NCI-H524 treated with DMSO at 0.1 percent for 48 hours (cell line): ENCODE data around the gene DDIAS.
"Not testable (repeated sequence)": the region's sequence is repeated elsewhere in the genome, so short reads cannot be mapped to it uniquely, and the experiment has no call there.

Experiments used
- DNase-seq: peaks from one replicate; lab custom pipeline; 2025; lab: John Stamatoyannopoulos, UW

The DDIAS gene

DNA sequence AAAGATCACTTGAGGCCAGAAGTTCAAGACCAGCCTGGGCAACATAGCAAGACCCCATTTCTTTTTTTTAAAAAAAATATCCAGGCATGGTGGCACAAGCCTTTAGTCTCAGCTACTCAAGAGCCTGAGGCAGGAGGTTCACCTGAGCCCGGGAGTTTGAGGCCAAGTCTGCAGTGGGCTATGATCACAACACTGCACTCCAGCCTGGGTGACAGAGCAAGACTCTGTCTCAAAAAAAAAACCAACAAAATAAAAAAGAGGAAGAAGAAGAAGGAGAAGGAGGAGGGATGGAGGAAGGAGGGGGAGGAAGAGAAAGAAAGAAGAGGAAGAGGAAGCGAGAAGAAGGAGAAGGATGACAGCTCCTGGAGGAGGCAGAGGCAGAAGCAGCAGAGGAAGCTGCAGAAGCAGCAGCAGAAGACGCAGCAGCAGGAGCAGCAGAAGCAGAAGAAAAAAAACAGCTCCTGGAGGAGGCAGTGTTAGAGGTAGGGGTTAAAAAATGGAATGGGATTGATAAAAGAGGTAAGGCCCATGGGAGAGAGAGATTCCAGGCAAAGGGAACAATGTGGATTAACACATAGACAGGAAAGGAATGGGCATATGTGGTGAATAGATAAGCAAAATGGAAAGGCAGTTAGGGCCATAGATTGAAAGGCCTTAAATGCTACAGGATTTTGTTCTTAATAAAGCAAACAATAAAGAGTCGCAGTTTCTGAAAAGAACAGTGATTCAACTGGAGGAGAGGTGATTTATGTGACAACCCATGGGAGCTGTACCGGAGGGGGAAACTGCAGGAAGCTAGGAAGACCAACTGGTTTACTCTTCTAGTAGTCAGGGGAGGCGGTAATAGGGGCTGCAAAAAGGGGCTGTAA lies 12.2 kb upstream of the DDIAS start:
- DNase-seq = no peak

DNA sequence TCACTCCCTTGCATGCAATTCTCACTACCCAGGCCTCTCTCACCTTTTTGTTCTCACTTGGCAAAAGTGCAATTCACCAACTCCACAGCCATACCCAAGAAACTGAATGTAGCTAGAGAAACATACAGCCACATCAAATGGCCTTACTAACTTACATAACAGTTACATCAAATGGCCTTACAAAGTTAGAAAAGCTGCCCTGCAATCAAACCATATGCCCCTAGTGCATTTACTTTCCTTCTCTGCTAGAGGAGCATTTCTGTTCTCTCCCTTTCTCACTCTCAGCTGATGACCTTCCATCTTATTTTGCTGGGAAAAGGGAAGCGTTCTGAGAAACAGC lies 11.6 kb upstream of the DDIAS start:
- DNase-seq = no peak

DNA sequence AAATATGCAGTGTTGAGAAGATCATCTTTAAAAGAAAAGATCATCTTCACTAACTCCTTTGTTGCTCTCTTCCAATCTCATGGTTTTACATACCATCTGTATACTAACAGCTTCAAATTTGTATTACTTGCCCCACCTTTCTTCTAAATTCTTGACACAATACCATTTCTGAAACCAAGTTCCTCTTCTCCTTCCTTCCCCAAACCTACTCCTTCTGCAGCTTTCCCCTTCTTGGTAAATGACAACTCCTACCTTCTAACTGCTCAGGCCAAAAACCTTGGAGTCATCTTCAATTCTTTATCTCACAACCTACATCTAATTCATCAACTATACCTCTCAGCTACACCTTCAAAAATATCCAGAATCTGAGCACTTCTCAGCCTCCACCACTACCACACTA lies 10.6 kb upstream of the DDIAS start:
- no peak for DNase-seq

DNA sequence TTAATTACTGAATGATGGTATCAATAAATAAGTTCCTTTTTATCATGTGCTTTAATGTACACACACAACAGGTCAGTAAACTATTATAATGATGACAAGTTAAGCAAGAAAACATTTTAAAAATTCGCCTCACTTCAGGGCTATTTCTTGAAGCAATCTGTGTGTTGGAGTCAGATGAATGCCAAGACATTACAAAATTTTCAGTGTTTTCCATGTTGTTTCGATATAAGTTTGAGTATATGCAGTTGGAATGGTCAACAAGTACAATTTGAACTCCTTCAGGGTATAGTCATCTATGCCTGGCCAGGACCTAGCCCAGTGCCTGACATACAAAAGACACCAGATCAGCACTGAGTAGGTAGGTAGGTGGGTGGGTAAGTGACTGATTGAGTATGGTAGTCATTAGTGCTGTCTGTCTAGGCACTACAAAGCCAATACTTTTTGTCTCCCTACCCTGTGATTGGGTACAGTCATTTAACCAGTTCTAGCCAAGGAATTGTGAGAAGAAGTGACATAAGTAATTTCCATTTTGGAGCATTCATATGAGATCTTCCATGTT lies 8.8 kb upstream of the DDIAS start:
- DNase-seq = no peak

DNA sequence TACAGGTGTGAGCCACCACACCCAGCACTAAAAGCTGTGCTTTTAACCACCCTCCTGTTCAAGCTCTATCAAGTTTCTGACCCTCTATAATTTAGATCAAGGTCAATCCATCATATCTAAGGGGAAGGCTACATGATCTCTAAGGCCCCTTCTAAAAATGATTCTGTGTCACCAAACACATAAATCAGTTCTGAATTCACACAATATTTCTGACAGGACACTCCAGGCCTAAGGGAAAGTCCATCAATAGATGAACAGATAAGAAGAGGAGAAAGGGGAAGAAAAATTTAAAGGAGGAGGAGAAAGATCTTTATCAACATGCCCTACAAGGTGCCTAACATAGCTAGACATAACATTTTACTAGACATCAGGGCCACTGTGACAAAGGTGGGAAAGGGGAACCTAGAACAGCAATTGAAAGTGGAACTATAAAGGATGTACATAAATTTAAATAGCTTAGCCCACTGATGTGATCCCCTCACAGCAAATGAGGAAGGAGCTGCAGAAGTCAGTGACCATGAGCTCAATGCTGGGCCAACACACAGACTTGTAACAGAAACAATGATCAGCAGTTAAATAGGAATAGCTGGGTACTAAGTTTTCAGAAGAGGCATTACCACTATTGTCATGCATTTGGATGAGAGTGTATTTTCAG lies 6.0 kb upstream of the DDIAS start:
- no peak for DNase-seq

DNA sequence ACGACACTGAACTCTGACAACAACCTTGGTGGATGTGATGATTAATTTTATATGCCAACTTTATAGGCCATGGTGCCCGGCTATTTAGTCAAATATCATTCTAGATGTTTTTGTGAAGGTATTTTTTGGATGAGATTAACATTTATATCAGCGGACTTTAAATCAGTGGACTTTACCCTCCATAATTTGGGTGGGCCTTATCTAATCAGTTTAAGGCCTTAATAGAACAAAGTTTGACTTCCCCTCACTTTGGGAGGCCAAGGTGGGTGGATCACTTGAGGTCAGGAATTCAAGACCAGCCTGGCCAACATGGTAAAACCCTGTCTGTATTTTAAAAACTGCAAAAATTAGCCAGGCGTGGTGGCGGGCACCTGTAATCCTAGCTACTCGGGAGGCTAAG lies 5.4 kb upstream of the DDIAS start:
- no peak for DNase-seq

DNA sequence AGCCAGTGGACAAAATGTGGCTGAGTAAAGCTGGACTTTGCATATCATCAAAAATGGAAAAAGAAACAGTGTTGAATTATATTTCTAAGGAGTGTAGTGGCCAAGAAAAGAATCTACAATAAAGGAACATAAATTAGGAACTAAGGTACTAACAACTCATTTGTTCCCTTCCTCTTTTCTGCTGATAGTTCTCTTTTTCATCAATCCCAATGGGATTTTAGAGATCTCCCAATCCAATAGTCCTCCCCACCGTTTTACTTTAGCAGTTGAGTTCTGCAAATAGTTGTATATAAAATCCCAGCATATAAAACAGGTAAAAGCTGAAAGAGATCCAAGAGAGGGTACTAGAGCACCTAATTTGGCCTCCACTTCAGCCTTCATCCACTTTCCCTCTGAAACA lies 3.3 kb upstream of the DDIAS start:
- no peak for DNase-seq

DNA sequence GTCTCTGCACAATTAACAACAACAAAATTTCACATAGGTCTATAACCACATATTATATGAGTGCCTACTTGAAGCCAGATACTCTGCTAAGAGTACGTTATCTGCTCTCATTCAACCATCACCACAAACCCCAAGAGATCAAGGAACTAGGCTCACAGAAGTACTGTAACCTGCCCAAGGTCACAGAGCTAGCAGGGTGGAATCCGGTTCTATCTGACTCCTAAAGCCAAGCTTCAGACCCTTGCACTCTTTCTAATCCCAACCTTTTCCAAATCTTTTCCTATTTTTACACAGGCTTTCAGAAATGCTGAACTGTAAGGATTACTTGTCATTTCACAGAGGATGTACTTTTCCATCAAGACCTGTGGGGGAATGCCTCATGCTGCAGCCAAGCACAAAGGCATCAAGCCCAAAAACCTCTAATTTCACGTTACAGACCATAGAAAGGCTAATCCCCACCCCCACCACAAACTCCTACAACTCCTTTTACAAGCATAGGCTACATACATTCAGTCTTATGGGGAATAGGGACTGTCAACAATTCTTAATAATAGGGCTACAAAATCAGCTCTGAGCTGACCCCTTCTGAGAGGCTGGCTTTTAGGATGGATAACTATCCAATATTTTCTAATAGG lies 2.2 kb upstream of the DDIAS start:
- DNase-seq = no peak

DNA sequence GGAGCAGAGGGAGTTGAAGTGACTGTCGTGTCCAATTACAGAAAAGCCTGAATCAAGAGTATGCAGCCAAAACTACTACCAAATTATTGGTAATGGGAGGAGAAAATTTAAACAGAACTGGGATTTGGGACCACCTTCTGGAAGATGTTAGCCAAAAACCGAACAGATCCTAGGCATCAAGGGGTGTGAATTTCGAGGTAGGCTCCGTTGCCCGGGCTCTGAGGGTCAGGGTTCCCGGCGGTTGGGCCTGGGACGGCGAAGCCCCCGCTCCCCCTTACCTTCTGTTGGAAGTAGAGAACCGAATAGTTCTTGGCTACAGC lies 1.6 kb upstream of the DDIAS start:
- no peak for DNase-seq

DNA sequence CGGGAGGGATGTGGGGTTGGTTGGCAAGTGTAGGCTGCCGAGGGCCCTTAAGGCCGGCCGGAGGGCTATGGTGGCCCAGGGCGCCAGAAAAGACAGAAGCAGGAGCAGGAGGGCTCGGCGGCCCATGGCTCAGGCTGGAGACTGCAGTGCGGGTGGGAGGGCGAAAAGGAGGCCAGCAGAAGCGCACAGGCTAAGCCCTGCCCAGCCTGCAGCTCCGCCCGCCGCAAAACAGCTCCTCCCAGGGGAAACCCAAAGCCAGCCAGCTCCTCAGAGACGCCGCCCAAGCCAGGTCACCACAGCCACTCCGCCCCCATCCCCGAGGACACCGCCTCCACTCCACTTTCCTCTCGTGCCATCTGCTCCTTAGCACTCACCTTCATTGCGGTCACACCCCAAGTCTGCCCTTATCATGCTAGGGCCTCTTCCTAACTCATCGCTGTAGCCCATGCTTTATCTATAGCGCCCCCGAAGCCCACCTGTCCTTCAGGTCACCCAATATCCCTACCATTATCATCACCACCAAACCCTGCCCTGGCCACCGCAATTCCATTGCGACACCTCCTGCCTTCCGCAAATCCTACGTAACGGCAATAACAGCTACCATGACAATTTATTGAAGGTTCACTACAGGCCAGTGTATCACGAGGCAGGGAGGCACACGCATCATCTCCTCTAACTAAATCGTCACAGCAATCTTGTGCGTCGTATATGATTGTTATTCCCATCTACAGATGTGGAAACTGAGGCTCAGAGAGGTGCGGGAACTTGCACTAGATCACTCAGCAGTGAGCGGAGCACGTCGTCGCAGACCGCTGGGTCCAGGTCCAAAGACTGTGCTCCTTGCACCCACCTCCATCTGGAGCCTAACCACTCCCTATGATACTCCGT lies 1.0 kb upstream of the DDIAS start, which contains the start of gene PRCP:
Gene PRCP, minus strand, starts transcription at position 154 of the 888 bp plus-strand sequence. Its CDS starts 28 bp downstream, at position 126.
- peak; percentile 80 for DNase-seq

DNA sequence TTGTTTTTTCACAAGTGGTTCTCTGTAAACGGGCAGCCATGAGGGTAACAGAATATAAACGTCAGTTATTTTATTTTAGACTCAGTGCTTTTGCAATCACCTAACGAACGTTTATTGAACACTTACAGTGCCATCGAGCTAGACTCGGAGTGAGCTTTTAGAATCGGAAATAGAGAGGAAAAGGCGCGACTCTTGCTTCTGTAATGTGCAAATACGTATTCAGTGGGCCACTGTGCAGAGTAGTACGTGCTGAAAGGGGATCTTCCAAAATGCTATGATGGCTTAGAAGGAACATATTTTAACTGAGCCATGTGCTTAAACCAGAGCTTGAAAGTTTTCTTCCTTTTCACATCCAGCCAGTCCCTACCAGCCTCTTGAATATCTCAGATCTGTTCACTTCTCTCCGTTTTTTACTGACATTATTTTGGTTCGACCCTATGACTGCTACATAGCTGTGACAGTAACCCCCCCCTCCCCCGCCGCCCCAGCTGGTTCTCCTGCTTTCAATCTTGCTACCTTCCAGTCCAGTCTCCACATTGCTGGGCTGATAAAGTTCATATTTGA lies 468 bp downstream of the DDIAS start:
- no peak for DNase-seq

DNA sequence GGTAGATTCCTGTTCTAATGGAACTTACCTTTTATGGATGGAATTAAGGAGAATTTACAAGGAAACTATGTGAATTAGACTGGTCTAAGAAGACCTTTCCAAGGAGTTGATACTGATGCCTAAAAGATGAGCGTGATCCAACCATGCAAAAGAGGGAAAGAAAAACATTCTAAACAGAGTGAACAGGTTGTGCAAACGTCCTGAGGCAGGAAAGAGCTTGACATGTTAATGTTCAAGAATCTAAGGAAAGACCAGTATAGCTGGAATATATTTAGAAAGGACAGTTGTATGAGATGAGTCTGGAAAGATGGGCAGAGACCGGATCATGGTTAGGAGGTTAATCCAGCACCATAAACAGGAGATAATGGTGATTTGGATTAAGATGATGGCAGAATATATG lies 1.3 kb downstream of the DDIAS start:
- no peak for DNase-seq

DNA sequence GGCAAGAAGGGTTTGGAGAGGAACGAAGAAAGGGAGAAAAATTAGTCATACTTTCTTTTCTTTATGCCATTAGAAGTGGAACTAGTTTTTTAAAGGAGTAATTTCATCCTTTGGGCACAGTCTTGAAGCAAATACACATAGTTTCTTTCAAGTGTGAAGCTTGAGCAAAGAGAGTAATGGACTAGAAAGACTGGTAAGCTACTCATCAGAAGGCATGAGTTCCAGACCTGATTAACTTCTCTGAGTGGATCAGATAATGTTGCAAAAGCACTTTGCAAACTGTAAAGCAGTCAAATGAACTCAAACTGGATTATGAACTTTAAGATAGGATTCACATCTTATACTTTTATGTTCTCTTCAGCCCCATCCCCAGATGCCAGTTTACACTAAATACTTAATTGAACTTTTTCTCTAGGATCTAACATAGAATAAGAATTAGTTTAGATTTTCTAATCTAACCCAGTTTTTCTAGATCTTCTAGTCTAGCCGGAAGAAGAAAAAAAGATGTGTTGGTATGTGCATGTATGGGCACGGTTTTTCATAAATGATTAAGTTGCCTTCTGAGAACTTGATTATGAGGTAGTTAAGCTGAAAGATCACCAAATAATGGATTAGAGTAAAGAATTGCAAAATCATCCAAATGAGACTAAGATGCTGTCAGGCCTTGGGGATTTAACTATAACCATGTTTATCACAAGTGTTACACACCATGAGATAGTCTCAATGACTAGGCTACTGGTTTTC lies 2.5 kb downstream of the DDIAS start:
- no peak for DNase-seq

DNA sequence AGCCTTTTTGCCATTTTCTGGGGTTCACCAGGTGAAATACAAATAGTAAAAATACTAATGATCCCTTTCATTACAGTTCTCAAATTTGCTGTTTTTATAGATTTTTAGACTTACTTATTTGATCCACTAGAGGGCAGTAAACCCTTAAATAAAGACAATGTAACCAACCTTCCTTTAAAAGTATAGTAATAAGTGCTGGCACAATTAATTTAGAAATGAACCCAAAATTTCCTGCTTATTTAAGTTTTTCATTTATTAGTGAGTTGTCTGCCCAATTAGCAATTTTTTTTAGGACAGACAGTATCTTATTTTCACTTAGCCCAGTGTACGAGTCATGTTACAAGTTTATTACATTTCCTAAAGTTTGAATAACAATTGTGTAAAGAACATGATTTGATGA lies 4.7 kb downstream of the DDIAS start:
- DNase-seq = no peak

DNA sequence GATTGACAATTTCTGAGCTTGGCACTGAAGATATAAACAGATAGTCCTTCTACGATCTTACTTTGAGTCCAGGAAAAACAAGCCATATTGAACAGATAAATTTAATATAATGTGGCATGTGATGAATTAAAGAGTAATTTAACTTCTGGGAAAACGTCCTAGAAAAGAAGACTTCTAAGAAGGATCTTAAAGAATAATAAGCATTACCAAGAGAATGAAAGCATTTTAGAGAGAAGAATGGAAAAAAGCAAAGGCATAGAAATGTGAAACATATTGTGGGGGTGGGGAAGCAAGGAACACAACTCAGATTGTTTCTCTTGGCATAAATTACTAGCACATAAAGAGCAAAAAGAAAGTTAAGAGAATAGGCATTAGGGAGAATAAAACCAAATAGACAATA lies 5.4 kb downstream of the DDIAS start:
- no peak for DNase-seq

DNA sequence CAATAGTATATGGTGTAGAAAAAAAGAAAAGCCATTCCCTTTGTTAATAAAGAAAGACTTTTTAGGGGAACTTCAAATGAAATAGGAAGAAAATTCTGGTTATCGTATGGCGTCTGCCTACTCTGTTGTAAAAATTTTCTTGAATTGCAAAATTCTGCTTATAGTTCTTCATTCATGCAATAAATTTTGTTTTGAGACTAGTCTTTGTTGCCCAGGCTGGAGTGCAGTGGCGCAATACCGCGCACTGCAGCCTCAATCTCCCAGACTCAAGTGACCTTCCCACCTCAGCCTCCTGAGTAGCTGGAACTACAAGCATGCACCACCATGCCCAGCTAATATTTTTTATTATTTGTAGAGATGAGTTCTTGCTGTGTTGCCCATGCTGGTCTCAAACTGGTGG lies 5.8 kb downstream of the DDIAS start:
- no peak for DNase-seq

DNA sequence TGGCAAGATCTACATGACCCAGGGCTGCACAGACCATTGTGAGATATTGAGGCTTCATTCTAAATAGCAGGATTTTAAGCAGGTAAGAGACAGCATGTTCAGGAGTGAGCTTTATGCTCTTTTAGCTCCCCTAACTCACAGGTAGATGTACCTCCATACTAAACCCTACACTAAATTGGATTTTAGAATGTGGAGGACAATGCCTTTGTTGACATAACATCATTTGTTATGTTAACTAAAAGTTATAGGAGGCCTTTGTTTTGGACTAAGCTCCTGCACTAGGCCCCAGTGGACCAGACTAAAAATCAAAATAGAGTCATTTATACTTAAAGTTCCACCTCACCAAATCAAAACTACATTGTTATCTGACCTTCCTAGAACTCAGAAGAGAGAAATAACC lies 6.8 kb downstream of the DDIAS start:
- no peak for DNase-seq

DNA sequence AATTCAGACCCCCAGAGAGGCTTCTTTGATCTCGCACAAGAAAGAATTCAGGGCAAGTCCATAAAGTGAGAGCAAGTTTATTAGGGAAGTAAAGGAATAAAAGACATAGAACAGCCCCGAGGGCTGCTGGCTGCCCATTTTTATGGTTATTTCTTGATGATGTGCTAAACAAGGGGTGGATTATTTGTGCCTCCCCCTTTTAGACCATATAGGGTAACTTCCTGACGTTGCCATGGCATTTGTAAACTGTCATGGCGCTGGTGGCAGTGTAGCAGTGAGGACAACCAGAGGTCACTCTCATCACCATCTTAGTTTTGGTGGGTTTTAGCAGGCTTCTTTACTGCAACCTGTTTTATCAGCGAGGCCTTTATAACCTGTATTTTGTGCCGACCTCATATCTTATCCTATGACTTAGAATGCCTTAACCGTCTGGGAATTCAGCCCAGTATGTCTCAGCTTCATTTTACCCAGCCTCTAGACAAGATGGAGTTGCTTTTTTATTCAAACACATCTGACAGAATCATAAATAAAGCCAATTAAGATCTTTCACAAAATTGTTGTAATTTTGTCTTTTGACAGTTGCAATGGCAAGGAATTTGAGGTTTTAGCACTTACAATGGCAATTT lies 7.6 kb downstream of the DDIAS start:
- no peak for DNase-seq

DNA sequence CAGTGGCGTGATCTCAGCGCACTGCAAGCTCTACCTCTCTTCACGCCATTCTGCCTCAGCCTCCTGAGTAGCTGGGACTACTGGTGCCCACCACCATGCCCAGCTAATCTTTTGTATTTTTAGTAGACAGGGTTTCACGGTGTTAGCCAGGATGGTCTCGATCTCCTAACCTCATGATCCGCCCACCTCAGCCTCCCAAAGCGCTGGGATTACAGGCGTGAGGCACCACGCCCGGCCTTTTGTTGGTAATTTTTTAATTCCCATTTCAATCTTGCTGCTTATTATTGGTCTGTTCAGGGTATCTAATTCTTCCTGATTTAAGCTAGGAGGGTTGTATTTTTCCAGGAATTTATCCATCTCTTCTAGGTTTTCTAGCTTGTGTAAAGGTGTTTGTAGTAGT lies 18.2 kb downstream of the DDIAS start:
- not testable (repeated sequence) for DNase-seq

DNA sequence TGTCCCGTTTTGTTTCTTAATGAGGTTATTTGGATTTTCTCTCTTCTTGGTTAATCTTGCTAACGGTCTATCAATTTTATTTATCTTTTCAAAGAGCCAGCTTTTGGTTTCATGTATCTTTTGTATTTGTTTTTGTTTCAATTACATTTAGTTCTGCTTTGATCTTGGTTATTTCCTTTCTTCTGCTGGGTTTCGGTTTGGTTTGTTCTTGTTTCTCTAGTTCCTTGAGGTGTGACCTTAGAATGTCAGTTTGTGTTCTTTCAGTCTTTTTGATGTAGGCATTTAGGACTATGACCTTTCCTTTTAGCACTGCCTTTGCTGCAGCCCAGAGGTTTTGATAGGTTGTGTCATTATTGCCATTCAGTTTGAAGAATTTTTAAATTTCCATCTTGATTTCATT lies 18.7 kb downstream of the DDIAS start:
- not testable (repeated sequence) for DNase-seq
